Measurements from ENCODE around the gene EHBP1L1.

GRCh38 chr11:65579291-65579690 is 3.4 kb downstream of the EHBP1L1 start:
- TF ChIP-seq GATA2 (IDR thresholded peaks at IDR 0.05; ENCODE audit: low read depth, low read length) (no peak), GATA3 (IDR thresholded peaks at IDR 0.05; ENCODE audit: low read depth, low read length) (no peak)
